Colonic mucosa (tissue), 4 donors: ENCODE results near the gene NOX3. TPM values are rescaled to one million over a fixed set of nuclear protein-coding genes. Genes with fewer than 3 reads are reported as not detected.

ENCODE experiments used
- DNase-seq: peaks from one replicate; pipeline ENCODE4 v3.0.0-alpha.2; 2020
- H3K27ac ChIP-seq: fragments of 200-600 bp; one replicate; pipeline ENCODE4 v1.8.0; 2021
- H3K27me3 ChIP-seq: fragments of 200-600 bp; one replicate; pipeline ENCODE4 v1.8.0; 2021
- H3K36me3 ChIP-seq: fragments of 200-600 bp; one replicate; pipeline ENCODE4 v1.8.0; 2021
- H3K4me1 ChIP-seq: fragments of 200-600 bp; one replicate; pipeline ENCODE4 v1.8.0; 2021; ENCODE audit warnings: mild to moderate bottlenecking
- H3K4me3 ChIP-seq: fragments of 200-600 bp; one replicate; pipeline ENCODE4 v1.8.0; 2021
- H3K9ac ChIP-seq, 2 donors: one replicate each; pipeline ENCODE4 v1.7.0; 2013; ENCODE audit warnings: control low read depth in 2 of 2, low read depth in 2 of 2, low read length in 2 of 2
- H3K9me3 ChIP-seq: fragments of 200-600 bp; one replicate; pipeline ENCODE4 v1.8.0; 2021
- intact Hi-C: fragments of 100-400 bp; cut with DNase I; formaldehyde crosslinking; loops from one replicate; pipeline ENCODE4 v1.14.1; 2022
- total RNA-seq, 2 donors: library from RNA; stranded (reverse); fragmentation: NEBNext Ultra II Directional in 1 of 2; extraction: Animal tissue kit (Norgen Biotek cat#: 25700) in 1 of 2; gene quantifications; one replicate each; pipeline ENCODE4 v1.2.1, GENCODE V29; 2021
- TF ChIP-seq, protein P1 (sequence below): fragments of 200-600 bp; IDR thresholded peaks from one replicate; pipeline ENCODE4 v1.8.0; 2022; ENCODE audit warnings: antibody characterized with exemption, mild to moderate bottlenecking
- donor health status: healthy.
- donor health status: DM: no; HTN: no; CAD: no.
- donor health status: DM: no; HTN: no; CAD: no.

NOX3 gene
- total RNA-seq, 2 donors from 2014 or later: not detected

DNA sequence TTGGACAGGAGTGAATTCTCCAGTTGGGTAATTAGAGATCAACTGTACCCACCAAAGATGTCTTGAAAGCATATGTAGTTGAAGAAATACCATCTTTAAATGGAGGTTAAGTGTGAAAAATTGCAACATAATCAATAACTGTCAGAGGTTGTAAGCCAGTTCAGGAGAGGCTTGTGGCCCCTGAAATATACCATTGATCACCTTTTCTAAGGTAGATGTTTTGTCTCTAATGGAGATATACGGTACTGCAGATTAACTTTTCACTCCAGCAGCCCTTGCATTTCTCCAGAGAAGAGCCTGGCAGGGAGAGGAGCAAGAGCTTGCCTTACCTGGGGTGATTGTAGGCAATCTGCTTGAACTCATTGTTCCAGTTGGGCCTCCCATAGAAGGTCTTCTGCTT lies 48.8 kb downstream of the NOX3 start:
- H3K27me3 ChIP-seq: no peaks in the 10 kb centered on the region
- no peaks in the 10 kb centered on the region for H3K36me3 ChIP-seq
- H3K4me3 ChIP-seq: no peak overlapping the region
- H3K9me3 ChIP-seq: no peaks in the 10 kb centered on the region
- intact Hi-C loops: no loop called here
- no peak overlapping the region for H3K9ac ChIP-seq
- H3K4me1 ChIP-seq: no peaks in the 10 kb centered on the region
- TF ChIP-seq, protein P1, sequence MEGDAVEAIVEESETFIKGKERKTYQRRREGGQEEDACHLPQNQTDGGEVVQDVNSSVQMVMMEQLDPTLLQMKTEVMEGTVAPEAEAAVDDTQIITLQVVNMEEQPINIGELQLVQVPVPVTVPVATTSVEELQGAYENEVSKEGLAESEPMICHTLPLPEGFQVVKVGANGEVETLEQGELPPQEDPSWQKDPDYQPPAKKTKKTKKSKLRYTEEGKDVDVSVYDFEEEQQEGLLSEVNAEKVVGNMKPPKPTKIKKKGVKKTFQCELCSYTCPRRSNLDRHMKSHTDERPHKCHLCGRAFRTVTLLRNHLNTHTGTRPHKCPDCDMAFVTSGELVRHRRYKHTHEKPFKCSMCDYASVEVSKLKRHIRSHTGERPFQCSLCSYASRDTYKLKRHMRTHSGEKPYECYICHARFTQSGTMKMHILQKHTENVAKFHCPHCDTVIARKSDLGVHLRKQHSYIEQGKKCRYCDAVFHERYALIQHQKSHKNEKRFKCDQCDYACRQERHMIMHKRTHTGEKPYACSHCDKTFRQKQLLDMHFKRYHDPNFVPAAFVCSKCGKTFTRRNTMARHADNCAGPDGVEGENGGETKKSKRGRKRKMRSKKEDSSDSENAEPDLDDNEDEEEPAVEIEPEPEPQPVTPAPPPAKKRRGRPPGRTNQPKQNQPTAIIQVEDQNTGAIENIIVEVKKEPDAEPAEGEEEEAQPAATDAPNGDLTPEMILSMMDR: no peak
- no peak for DNase-seq
- H3K27ac ChIP-seq: no peak overlapping the region

DNA sequence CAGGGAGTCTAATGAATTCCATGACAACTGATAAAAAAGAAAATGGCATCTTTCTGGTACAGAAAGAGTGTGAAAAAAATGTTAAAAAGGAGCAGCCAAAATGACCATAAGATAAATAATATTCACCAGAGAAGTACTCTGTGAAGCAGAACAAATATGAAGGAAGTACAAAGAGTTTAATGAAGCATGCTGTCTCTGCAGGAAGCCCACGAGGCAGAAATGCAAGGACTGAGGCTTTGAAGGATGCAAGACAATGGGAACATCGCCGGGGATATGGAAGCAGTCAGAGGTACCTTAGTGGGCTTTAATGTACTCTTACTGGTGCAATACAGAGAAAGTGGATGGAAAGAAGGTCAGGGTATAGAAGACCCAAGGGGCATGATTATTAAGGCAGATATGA lies 50.7 kb downstream of the NOX3 start:
- TF ChIP-seq, protein P1: no peak
- Histone ChIP-seq H3K36me3 (no peaks in the 10 kb centered on the region), H3K9ac (no peak overlapping the region), H3K27ac (no peak overlapping the region), H3K4me1 (no peaks in the 10 kb centered on the region), H3K4me3 (no peak overlapping the region), H3K27me3 (no peaks in the 10 kb centered on the region), H3K9me3 (no peaks in the 10 kb centered on the region)
- intact Hi-C loops: no loop called here
- no peak for DNase-seq

- H3K27ac ChIP-seq: no peak overlapping the region
- no peak overlapping the region for H3K4me3 ChIP-seq
- TF ChIP-seq, protein P1: no peak
- H3K9ac ChIP-seq: no peak overlapping the region
- no peaks in the 10 kb centered on the region for H3K36me3 ChIP-seq
- DNase-seq: no peak
- no peaks in the 10 kb centered on the region for H3K9me3 ChIP-seq
- H3K27me3 ChIP-seq: no peaks in the 10 kb centered on the region
- intact Hi-C loops: no loop called here
- no peaks in the 10 kb centered on the region for H3K4me1 ChIP-seq
These were observed 52.9 kb downstream of the NOX3 start for GRCh38 chr6:155402656-155403304.

DNA sequence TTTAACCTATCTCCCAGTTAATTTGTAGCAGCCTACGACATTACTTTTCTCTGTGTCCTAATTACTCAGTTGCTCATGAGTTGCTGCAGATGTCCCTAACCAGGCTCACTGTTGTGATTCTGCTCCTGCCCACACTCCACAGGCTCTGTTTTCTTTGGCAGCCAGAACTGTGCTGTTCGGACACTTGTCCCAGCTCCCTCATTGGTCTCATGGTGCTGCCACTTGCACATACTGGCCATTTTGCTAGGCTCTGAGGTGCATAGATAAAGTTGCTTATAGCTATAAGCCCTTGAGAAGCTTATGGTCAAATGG lies 55.0 kb downstream of the NOX3 start:
- no peaks in the 10 kb centered on the region for H3K27me3 ChIP-seq
- no peak overlapping the region for H3K4me3 ChIP-seq
- no peaks in the 10 kb centered on the region for H3K36me3 ChIP-seq
- TF ChIP-seq, protein P1: no peak
- intact Hi-C loops: no loop called here
- no peak overlapping the region for H3K9ac ChIP-seq
- no peak overlapping the region for H3K27ac ChIP-seq
- no peak for DNase-seq
- H3K4me1 ChIP-seq: no peaks in the 10 kb centered on the region
- no peaks in the 10 kb centered on the region for H3K9me3 ChIP-seq

GRCh38 chr6:155399745-155400653 lies 55.6 kb downstream of the NOX3 start:
- Histone ChIP-seq H3K4me3 (no peak overlapping the region), H3K4me1 (no peaks in the 10 kb centered on the region), H3K36me3 (no peaks in the 10 kb centered on the region), H3K27me3 (no peaks in the 10 kb centered on the region), H3K9ac (no peak overlapping the region), H3K27ac (no peak overlapping the region), H3K9me3 (no peaks in the 10 kb centered on the region)
- intact Hi-C loops: no loop called here
- DNase-seq: no peak
- TF ChIP-seq, protein P1: no peak
